Kidney epithelial cell (primary cell): ENCODE results near the gene SBF1. TPM values are rescaled to one million over a fixed set of nuclear protein-coding genes. Genes with fewer than 3 reads are reported as not detected.
A peak's percentile ranks its signal among the peaks of the same experiment; 100 is the strongest.

Source experiments
- DNase-seq: peaks from one replicate; pipeline ENCODE4 v3.0.0-alpha.2; 2010; ENCODE audit warnings: low read depth
- H3K27me3 ChIP-seq: 2 replicates; pipeline ENCODE4 v1.6.0; 2011; ENCODE audit warnings: low read length; ENCODE audit not compliant: control insufficient read depth, insufficient read depth
- H3K36me3 ChIP-seq: 2 replicates; pipeline ENCODE4 v1.5.1; 2011; ENCODE audit warnings: low read length; ENCODE audit not compliant: control insufficient read depth, insufficient read depth
- H3K4me3 ChIP-seq: 2 replicates; pipeline ENCODE4 v1.5.1; 2011; ENCODE audit warnings: low read depth, mild to moderate bottlenecking, control low read depth, low read length
- total RNA-seq: library from RNA; depleted of rRNA; stranded (reverse); fragments of >200 nt; gene quantifications from 2 replicates; pipeline ENCODE4 v1.2.3, GENCODE V29; 2015
- TF ChIP-seq, protein P1 (sequence below): IDR thresholded peaks from 2 replicates; pipeline ENCODE4 v1.5.1; 2011; ENCODE audit warnings: mild to moderate bottlenecking, moderate library complexity, low read length, control low read depth, inconsistent platforms; ENCODE audit not compliant: insufficient read depth, poor library complexity, severe bottlenecking

Gene SBF1
- total RNA-seq, 1 donor from 2014 or later: 96.6 TPM

DNA sequence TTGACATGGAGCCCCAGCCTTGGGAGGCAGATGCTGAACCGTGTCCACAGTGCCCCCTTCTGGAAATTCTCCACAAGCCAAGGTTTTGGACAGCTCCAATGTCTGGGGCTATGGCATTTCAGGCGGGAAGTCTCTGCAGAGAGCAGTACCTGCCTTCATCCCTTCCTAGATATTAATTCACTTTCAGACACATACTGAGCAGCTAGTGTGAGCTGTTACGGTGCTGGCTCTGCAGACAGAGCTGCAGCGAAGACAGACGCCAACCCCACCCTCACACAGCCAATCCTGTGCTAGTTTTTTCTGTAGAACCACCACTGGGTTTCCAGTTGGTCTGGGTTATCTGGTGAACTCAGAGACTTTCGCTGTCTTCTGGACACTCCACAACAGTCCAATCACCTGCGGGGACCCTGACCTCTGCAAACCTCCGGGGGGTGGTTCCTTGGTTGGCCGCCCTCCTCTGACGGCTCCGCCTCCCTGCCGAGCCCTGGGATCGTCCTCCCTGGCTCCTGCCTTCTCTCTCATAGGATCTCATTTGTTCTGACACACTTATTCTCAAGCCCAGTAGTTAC is 23.6 kb upstream of the SBF1 start:
- no peak for DNase-seq
- Histone ChIP-seq H3K27me3 (no peaks in the 10 kb centered on the region), H3K36me3 (no peaks in the 10 kb centered on the region), H3K4me3 (no peak overlapping the region)
- TF ChIP-seq, protein P1, sequence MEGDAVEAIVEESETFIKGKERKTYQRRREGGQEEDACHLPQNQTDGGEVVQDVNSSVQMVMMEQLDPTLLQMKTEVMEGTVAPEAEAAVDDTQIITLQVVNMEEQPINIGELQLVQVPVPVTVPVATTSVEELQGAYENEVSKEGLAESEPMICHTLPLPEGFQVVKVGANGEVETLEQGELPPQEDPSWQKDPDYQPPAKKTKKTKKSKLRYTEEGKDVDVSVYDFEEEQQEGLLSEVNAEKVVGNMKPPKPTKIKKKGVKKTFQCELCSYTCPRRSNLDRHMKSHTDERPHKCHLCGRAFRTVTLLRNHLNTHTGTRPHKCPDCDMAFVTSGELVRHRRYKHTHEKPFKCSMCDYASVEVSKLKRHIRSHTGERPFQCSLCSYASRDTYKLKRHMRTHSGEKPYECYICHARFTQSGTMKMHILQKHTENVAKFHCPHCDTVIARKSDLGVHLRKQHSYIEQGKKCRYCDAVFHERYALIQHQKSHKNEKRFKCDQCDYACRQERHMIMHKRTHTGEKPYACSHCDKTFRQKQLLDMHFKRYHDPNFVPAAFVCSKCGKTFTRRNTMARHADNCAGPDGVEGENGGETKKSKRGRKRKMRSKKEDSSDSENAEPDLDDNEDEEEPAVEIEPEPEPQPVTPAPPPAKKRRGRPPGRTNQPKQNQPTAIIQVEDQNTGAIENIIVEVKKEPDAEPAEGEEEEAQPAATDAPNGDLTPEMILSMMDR: peak; percentile 78

DNA sequence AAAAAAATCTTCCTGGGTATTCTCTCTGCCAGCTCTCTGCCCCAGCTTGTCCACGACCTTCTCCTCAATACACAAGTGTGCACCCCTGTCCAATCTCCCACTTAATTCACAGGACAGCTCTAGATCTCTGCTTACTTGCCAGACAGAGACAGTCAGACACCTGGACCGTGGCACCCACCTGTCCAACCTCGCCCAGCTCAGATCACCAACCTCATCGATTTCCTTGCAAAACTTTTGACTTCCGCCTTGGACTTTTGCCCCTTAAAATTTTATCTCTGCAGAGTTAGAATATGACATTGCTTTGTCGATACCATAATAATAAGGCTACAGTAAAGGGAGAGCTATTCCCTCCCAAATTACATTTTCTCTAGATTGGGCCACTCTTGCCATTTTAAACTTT is 22.3 kb upstream of the SBF1 start:
- no peak for DNase-seq
- no peak overlapping the region for H3K4me3 ChIP-seq
- TF ChIP-seq, protein P1: no peak
- no peaks in the 10 kb centered on the region for H3K36me3 ChIP-seq
- no peaks in the 10 kb centered on the region for H3K27me3 ChIP-seq

DNA sequence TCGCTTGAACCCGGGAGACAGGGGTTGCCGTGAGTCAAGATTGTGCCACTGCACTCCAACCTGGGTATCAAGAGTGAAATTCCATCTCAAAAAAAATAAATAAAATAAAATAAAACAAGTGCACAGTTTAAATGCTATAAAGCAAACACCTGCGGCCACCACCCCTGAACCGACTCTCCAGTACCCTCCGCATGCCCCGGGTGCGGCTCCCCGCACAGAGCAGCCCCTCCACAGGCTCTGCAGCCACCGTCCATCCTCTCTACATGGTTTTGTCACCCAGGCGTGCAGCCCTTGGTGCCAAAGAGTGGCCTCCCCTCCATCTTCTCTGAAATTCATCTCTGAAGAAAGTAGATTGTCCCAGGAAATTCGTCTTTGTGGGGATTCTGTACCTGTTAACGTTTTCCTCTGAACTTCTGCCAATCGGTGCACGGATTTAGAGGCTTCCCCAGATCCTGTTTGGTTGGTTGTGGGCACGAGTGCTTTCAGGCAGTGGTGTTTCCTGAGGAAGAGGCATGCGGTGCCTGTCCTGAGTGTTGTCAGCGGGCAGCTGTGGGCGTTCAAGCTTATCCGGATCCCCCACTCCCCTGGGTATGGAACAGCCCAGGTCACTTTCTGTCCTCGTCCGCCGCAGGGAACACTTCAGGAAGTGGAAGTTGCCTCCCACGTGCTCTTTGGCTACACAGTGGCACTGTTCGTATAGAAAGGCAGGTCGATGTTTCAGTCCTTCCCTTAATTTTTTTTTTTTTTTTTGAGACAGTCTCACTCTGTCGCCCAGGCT is 15.9 kb upstream of the SBF1 start:
- H3K27me3 ChIP-seq: peaks cover 3% of the 10 kb centered on the region
- no peaks in the 10 kb centered on the region for H3K36me3 ChIP-seq
- TF ChIP-seq, protein P1: no peak
- H3K4me3 ChIP-seq: no peak overlapping the region
- no peak for DNase-seq

GRCh38 chr22:50489363-50490243 is 14.8 kb upstream of the SBF1 start:
- DNase-seq: no peak
- H3K27me3 ChIP-seq: peaks cover 3% of the 10 kb centered on the region
- H3K36me3 ChIP-seq: no peaks in the 10 kb centered on the region
- TF ChIP-seq, protein P1: no peak
- H3K4me3 ChIP-seq: no peak overlapping the region

- TF ChIP-seq, protein P1: no peak
- Histone ChIP-seq H3K27me3 (peaks cover 3% of the 10 kb centered on the region), H3K4me3 (no peak overlapping the region), H3K36me3 (no peaks in the 10 kb centered on the region)
- DNase-seq: no peak
Measured at GRCh38 chr22:50488886-50489285, 14.1 kb upstream of the SBF1 start.
